Measurements from ENCODE around the gene LPIN1. TPM values are rescaled to one million over a fixed set of nuclear protein-coding genes. Genes with fewer than 3 reads are reported as not detected.

The LPIN1 gene
- total RNA-seq, 4 donors from 2014 or later: 55.2 to 77.0 (median 72.8) TPM

- intact Hi-C loops (cut with DNase I): no loop called here
- H3K9me3 ChIP-seq: no peaks in the 10 kb centered on the region
- WGBS: 95% methylated on average over 8 of the region's 8 CpGs
- no peak overlapping the region for H3K4me3 ChIP-seq
- H3K27ac ChIP-seq (replicated peaks in 1 of 4): peak overlapping the region in 2 of 4 donors; percentile 67 to 77
- peaks cover 6 to 32% (median 25%) of the 10 kb centered on the region in 4 donors for H3K4me1 ChIP-seq
- TF ChIP-seq EP300 (IDR thresholded peaks at IDR 0.05) (no peak), POLR2A (IDR thresholded peaks at IDR 0.05; ENCODE audit: low read depth) (no peak), POLR2AphosphoS5 (IDR thresholded peaks at IDR 0.05) (no peak), CTCF (IDR thresholded peaks at IDR 0.05) (no peak)
- H3K27me3 ChIP-seq: no peaks in the 10 kb centered on the region
- DNase-seq (ENCODE audit: extremely low spot score): no peak
- no peaks in the 10 kb centered on the region for H3K36me3 ChIP-seq
These were observed 37.1 kb upstream of the LPIN1 start for GRCh38 chr2:11709293-11709692.

GRCh38 chr2:11710210-11710609 is 36.2 kb upstream of the LPIN1 start:
- no peak for TF ChIP-seq EP300 (IDR thresholded peaks at IDR 0.05)
- TF ChIP-seq POLR2A (IDR thresholded peaks at IDR 0.05; ENCODE audit: low read depth): no peak
- no peak for TF ChIP-seq CTCF (IDR thresholded peaks at IDR 0.05)
- TF ChIP-seq POLR2AphosphoS5 (IDR thresholded peaks at IDR 0.05): peak; percentile 33 to 53
- Histone ChIP-seq H3K4me1 (peaks cover 6 to 32% (median 25%) of the 10 kb centered on the region in 4 donors), H3K27ac (replicated peaks in 1 of 4) (peak overlapping the region; percentile 64 to 77 (median 66)), H3K36me3 (no peaks in the 10 kb centered on the region), H3K9me3 (no peaks in the 10 kb centered on the region), H3K4me3 (no peak overlapping the region), H3K27me3 (no peaks in the 10 kb centered on the region)
- intact Hi-C loops (cut with DNase I): no loop called here
- DNase-seq (ENCODE audit: extremely low spot score): no peak
- WGBS: 37% methylated on average over 3 of the region's 3 CpGs

GRCh38 chr2:11710632-11711353 is 35.6 kb upstream of the LPIN1 start:
- Histone ChIP-seq H3K36me3 (no peaks in the 10 kb centered on the region), H3K27me3 (no peaks in the 10 kb centered on the region), H3K9me3 (no peaks in the 10 kb centered on the region), H3K27ac (replicated peaks in 1 of 4) (peak overlapping the region; percentile 64 to 77 (median 66)), H3K4me1 (peaks cover 6 to 32% (median 25%) of the 10 kb centered on the region in 4 donors), H3K4me3 (no peak overlapping the region)
- WGBS: 30% methylated on average over 3 of the region's 3 CpGs
- no peak for DNase-seq (ENCODE audit: extremely low spot score)
- intact Hi-C loops (cut with DNase I): no loop called here
- TF ChIP-seq POLR2AphosphoS5 (IDR thresholded peaks at IDR 0.05): no peak
- no peak for TF ChIP-seq EP300 (IDR thresholded peaks at IDR 0.05)
- TF ChIP-seq CTCF (IDR thresholded peaks at IDR 0.05): no peak
- TF ChIP-seq POLR2A (IDR thresholded peaks at IDR 0.05; ENCODE audit: low read depth): no peak

GRCh38 chr2:11711354-11711716 is 35.1 kb upstream of the LPIN1 start:
- no peaks in the 10 kb centered on the region for H3K27me3 ChIP-seq
- H3K27ac ChIP-seq (replicated peaks in 1 of 4): peak overlapping the region; percentile 64 to 77 (median 66)
- no peak overlapping the region for H3K4me3 ChIP-seq
- no peak for DNase-seq (ENCODE audit: extremely low spot score)
- TF ChIP-seq POLR2A (IDR thresholded peaks at IDR 0.05; ENCODE audit: low read depth): no peak
- no peak for TF ChIP-seq POLR2AphosphoS5 (IDR thresholded peaks at IDR 0.05)
- no peak for TF ChIP-seq CTCF (IDR thresholded peaks at IDR 0.05)
- TF ChIP-seq EP300 (IDR thresholded peaks at IDR 0.05): no peak
- intact Hi-C loops (cut with DNase I): no loop called here
- H3K9me3 ChIP-seq: no peaks in the 10 kb centered on the region
- peaks cover 6 to 32% (median 28%) of the 10 kb centered on the region in 4 donors for H3K4me1 ChIP-seq
- WGBS: 67% methylated on average over 1 of the region's 1 CpG
- no peaks in the 10 kb centered on the region for H3K36me3 ChIP-seq

All from esophagus muscularis mucosa (tissue), 4 donors.